OCI-LY3 (cell line): ENCODE data around the gene KRT73.

Experiments used
- EZH2phosphoT487 ChIP-seq: fragments of 200-600 bp; shearing (Covaris generic); IDR thresholded peaks from 2 replicates; pipeline ENCODE4 v1.6.1; 2018; ENCODE audit warnings: antibody characterized with exemption, mixed run types, low read depth
- TF ChIP-seq, protein P1 (sequence below): fragments of 200-600, 300-600 bp; sonication (generic); IDR thresholded peaks from 2 replicates; pipeline ENCODE4 v1.5.1; 2014; ENCODE audit warnings: antibody characterized with exemption, low read length, low read depth

DNA sequence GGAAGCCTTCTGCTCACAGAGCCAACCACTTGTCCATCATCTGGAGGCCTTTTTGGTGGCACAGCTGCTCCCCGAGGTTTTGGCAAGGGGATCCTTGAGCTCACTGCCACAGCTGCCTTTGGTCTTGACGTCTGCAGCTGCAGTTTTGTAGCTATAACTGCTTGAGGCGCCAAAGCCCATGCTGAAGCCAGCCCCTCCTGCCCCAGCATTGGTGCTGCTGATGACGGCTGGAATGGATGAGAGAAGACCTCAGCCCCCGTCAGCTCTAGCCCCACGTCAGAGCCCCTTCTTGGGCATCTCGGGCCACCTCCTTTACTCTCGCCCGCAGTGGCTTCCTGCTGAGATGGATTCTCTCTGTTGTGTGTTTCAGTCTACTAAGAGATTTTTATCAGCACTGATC is 32.4 kb downstream of the KRT73 start:
- TF ChIP-seq, protein P1, sequence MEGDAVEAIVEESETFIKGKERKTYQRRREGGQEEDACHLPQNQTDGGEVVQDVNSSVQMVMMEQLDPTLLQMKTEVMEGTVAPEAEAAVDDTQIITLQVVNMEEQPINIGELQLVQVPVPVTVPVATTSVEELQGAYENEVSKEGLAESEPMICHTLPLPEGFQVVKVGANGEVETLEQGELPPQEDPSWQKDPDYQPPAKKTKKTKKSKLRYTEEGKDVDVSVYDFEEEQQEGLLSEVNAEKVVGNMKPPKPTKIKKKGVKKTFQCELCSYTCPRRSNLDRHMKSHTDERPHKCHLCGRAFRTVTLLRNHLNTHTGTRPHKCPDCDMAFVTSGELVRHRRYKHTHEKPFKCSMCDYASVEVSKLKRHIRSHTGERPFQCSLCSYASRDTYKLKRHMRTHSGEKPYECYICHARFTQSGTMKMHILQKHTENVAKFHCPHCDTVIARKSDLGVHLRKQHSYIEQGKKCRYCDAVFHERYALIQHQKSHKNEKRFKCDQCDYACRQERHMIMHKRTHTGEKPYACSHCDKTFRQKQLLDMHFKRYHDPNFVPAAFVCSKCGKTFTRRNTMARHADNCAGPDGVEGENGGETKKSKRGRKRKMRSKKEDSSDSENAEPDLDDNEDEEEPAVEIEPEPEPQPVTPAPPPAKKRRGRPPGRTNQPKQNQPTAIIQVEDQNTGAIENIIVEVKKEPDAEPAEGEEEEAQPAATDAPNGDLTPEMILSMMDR: no peak
- TF ChIP-seq EZH2phosphoT487: no peak
